NCI-H345 treated with DMSO at 0.1 percent for 48 hours (cell line): ENCODE data around the gene CD300LF.

Source experiments
- DNase-seq: peaks from one replicate; lab custom pipeline; 2025; ENCODE audit not compliant: unreplicated experiment; lab: John Stamatoyannopoulos, UW

Gene CD300LF

DNA sequence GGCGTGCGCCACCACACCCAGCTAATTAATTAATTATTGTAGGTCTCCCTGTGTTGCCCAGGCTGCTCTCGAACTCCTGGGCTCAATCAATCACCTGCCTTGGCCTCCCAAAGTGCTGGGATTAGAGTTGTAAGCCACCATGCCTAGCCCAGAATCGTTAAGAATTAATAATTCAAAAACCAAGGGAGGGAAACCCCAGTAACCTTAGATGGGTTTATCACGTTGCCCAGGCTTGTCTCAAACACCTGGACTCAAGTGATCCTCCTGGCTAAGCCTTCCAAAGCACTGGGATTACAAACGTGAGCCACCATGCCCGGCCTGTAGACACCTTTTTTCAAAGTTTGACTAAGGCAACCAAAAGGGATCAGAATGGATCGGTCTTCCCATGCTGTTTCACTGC is 21.6 kb downstream of the CD300LF start:
- DNase-seq, result no peak

GRCh38 chr17:74690409-74690825 is 22.3 kb downstream of the CD300LF start:
- no peak for DNase-seq

DNA sequence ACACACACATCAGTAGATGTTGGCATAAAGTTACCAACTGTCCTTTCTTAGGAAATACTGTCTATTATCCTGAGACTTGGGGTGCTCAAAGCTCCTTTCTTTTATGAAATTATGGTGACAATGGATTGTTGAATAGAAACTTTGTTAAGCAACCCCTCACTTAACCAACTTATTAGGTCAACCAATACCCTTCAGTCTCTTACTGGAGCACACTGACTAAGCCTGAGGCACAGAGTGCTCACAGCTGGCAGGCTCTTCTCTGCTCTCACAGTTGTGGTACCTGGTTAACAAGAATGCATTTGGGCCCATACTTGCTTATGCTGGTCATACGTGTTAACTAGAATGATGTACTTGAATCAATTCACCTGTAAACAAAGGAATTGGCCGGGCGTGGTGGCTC is 24.8 kb downstream of the CD300LF start:
- DNase-seq, result no peak

DNA sequence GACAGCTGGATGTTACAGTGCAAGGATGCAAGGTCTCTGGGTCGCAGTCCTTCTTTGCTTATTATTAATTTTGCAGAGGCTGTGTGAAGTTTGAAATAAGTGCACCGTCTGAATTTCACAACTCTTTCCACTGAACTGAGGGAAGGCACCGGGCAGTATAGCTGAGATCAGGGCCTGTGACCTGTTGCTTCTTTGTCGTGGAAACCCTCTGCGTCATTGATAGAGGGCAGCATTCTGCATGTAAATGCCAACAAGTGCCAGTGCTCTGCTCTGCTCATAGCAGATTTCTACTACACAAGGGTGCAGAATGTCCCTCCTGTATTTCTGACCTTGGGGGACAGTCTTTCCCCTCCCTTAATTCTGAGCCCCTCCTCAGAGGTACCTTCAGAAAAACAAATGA is 26.0 kb downstream of the CD300LF start:
- no peak for DNase-seq

DNA sequence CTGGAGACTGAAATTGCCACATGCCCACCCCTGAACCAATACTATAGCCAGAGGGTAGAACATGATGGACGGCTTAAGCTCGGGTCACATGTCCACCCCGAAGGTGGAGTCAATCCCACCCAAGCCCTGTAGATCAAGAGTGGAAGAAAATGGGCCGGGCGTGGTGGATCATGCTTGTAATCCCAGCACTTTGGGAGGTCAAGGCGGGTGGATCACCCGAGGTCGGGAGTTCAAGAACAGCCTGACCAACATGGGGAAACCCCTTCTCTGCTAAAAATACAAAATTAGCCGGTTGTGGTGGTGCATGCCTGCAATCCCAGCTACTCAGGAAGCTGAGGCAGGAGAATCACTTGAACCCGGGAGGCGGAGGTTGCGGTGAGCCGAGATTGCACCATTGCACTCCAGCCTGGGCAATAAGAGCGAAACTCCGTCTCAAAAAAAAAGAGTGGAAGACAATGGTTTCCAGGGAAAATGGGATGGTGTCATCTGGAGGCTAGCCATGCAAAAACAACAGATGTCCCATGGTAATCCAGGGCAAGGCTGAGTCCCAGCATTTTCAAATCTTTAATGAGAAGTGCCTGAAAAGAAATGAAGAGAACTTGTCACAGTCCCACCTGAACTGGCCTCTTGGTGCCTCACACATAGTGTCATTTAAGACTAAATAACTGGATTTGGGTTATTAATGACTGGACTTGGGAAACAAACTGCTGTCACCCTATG is 30.1 kb downstream of the CD300LF start:
- no peak for DNase-seq

DNA sequence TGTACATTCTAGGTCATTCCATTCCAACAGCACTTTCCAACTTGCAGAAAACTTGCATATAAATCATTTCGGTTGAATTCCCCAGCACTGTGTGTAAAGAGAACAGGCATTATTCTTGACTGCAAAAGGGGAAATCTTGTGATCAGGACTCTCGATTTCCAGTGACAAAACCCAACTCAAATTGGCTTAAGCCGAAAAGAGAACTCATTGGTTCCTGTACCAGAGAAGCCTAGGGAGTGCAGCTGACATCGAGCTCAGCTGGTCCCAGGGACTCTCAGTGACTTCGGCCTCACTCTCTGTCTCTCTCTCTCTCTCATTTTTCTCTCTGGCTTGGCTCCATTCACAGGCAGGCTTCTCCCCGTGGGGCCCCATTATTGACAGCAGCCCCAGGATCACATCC is 30.7 kb downstream of the CD300LF start:
- no peak for DNase-seq

DNA sequence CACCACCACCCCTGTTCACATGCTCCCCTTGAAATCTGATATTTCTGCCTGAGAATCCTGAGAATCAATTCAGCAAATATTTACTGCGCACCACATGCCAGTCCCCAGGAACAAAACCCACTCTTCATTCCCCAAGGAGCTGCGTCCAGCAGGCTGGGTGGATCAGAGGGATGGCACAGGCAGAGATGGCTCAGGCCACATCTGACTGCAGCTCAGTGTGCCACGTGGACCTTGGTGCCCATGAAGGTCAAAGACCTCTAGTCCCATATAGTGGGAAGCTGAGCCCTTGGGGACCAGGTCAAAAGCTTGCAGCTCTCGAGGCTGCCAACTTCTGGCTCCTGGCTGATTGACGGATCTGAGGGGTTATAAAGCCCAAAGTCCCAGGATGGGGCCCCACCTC is 31.8 kb downstream of the CD300LF start:
- DNase-seq, result no peak

DNA sequence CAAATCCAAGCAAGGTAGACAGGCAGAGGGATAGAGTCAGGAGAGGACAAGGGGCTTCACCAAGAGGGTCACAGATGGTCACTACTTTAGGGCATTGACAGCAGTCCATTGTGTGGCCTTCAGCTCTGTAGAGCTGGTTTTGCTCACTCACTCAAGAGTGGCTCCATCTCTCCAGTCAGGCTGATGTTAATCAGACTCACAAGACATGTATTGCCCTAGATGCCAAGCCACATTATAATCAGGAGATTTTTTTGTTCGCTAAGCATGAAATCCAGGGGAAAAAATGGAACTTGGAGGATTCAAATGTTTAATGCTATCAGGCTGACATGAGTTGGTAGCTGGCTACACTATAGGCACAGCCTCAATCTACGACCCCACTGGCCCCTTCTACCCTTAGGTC is 32.5 kb downstream of the CD300LF start:
- DNase-seq, result no peak

DNA sequence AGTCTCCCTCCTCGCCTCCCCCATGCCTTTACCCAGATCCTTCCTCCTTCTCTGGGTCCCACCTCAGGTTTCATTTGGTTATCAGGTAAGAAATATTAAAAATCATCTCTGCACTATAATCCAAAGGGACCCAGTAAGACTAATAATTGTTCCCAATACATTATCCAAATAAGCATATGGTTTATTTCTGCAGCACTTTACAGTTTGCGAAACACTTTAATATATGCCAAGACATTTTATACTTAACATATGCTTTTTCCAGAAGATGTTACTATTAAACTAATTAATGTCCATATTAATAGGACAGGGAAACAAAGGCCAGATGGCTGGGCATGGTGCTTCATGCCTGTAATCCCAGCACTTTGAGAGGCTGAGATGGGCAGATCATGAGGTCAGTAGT is 33.3 kb downstream of the CD300LF start:
- DNase-seq, result no peak

GRCh38 chr17:74678541-74678940 is 34.2 kb downstream of the CD300LF start:
- DNase-seq, result no peak

GRCh38 chr17:74677558-74678466 is 34.9 kb downstream of the CD300LF start:
- DNase-seq, result no peak

- no peak for DNase-seq
These were observed 41.5 kb downstream of the CD300LF start for GRCh38 chr17:74671031-74671771.

- no peak for DNase-seq
These were observed 42.4 kb downstream of the CD300LF start for GRCh38 chr17:74670329-74670728.

DNA sequence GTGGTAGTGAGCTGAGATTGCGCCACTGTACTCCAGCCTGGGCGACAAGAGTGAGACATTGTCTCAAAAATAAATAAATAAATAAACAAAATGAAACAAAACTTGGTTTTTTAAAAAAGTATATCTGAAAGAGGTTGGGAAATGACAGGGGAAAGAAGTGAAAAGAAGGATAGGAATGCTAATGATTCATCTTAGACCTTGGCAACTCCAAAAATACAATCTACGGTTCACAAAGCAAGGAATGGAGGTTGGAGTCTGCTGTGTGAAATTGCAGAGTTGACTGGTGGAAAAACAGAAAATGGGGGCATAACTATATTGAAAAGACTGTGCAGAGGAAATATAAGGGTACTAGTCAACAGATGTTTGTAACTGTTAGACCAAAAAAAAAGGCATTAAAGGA is 49.2 kb downstream of the CD300LF start:
- DNase-seq, result no peak

GRCh38 chr17:74659889-74660288 is 52.8 kb downstream of the CD300LF start:
- DNase-seq, result no peak

- DNase-seq, result no peak
These were observed 54.1 kb downstream of the CD300LF start for GRCh38 chr17:74658620-74659019.

- DNase-seq, result no peak
These were observed 58.0 kb downstream of the CD300LF start for GRCh38 chr17:74654742-74655141.

GRCh38 chr17:74652020-74652419 is 60.7 kb downstream of the CD300LF start:
- no peak for DNase-seq

DNA sequence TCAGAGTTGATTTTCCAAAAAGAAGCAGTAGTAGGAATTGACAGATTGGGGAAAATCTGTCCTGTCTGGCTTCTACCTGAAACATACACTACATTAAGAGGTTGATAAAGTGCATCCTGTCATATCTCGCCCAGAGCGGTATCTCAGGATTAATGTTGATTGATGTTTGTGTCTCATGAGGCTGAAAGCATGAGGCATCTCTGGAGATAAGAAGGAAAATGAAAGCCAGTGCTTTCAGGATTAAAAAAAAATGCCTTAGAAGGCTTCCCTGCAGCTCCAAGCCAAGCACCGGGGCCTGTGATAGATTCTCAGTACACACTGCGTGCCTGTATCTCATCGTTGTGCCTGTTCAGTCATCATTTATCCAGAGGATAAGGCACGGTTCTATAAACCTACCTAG is 62.8 kb downstream of the CD300LF start:
- no peak for DNase-seq

- DNase-seq, result no peak
These were observed 64.7 kb downstream of the CD300LF start for GRCh38 chr17:74647871-74648672.

DNA sequence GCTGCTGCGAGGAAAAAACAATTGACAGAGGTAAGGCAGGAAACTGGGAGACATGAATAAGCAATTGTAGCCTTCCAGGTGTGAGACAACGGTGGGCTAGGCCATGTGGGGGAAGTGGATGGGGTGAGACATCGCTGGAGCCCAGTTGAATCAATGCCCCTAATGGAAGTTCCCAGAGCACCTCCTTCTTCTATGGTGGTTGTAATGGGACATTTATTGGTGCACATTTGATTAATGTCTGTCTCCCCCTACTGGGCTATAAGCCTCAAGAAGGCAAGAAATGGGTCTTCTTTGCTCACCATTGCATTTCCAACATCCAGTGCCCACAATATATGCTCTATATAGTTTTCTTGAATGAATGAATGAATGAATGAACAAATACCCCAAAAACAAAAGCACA is 66.5 kb downstream of the CD300LF start:
- DNase-seq, result peak; percentile 11
